Embryonic facial prominence (tissue), 1 donor: Measurements from ENCODE around the gene ZG16.

ENCODE experiments used
- DNase-seq: peaks from one replicate; pipeline ENCODE4 v3.0.0-alpha.2; 2016; ENCODE audit errors: extremely low spot score

Gene ZG16

DNA sequence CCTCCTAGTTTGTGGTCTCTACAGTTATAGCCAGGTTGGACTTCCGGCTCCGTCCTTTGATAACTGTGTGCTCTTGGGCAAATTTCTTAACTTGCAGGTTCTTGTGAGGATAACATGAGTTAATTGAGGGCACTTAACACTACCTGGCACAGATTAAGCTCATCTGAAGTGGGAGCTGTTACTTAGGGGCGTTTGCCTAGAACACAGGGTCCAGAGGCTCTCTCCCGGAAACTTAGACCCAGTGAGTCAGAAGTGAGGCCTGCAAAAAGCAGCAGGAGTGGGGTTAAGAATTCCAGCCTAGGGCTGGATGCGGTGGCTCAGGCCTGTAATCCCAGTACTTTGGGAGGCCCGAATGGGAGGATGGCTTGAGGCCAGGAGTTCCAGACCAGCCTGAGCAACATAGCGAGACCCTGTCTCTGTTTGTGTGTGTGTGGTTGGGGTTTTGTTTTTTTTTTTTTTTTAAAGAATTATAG lies 43.6 kb downstream of the ZG16 start:
- no peak for DNase-seq

DNA sequence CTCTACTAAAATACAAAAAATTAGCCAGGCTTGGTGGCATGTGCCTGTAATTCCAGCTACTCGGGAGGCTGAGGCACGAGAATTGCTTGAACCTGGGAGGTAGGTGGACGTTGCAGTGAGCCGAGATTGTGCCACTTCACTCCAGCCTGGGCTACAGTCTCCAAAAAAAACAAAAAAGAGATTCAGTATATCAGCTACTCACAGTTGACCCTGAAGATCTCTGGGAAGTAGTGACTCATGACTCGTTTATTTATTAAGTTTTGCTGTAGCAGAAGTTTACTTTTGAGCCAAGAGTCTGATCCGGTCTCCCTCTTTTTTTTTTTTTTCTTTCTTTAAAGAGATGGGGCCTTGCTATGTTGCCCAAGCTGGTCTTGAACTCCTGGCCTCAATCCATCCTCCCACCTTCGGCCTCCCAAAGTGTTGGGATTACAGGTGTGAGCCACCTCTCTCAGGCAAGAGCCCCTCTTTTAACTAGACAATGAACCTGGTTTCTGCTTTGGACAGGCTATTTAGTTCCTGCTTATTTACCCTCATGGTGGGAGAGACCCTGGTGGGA lies 46.6 kb downstream of the ZG16 start:
- no peak for DNase-seq

DNA sequence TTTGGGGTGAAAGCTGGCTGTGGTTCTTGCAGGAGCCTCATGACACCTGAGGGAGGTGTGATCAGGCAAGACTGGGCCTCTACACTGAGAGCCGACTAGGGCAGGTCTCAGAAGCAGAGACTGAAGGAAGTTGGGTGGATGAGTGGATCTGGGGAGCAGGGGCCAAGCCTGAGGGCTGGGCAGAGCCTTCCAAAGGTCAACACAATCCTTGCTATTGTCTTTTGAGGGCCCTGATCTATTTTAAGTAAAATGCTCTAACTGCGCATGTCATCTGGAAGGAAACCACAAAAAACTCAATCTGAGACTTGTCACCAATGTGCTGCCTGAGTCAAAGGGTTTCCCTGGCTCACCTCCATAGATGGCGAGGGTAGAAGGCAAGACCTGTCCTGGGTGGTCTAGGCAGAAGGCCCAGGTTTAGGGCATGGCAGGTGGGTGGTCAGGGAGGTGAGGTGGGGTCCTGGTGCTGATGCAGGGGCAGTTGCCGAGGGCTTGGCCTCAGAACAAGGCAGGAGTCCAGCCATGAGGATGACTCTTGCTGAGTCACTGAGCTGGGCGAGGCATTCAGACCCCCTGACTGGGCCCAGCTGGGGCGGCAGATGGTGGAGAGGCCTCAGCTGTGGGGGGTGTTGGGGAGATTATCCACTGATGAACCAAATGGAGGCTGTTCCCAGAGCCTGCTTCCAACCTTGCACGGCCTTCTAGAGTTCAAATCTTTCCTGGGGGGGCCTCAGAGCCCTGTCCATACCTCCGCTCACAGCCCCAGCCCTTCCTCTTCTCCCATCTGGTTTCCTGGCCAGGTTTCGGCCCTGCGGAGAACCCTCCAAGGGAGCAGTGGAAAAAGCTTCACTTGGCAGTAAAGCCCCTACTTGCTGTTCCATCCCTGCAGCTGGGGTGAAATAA lies 47.3 kb downstream of the ZG16 start:
- no peak for DNase-seq

DNA sequence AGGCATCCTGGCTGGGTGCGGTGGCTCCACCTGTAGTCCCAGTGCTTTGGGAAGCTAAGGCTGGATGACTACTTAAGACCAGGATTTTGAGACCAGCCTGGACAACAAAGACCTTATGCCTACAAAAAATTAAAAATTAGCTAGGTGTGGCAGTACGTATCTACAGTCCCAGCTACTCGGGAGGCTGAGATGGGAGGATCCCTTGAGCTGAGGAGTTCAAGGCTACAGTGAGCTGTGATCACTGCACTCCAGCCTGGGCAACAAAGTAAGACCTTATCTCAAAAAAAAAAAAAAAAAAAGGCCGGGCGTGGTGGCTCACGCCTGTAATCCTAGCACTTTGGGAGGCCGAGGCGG lies 48.3 kb downstream of the ZG16 start:
- no peak for DNase-seq

DNA sequence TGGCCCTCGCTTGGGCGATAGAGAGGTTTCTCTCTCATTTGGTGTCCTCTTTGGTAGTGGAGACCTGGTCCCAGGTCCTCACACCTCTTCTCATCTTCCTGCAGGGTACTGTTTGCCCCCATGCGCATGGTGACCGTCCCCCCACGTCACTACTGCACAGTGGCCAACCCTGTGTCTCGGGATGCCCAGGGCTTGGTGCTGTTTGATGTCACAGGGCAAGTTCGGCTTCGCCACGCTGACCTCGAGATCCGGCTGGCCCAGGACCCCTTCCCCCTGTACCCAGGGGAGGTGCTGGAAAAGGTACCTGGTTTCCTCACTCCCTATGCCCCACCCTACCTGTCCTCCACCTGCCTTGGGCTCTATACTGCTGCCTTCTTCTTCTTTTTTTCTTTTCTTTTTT lies 52.7 kb downstream of the ZG16 start:
- no peak for DNase-seq

DNA sequence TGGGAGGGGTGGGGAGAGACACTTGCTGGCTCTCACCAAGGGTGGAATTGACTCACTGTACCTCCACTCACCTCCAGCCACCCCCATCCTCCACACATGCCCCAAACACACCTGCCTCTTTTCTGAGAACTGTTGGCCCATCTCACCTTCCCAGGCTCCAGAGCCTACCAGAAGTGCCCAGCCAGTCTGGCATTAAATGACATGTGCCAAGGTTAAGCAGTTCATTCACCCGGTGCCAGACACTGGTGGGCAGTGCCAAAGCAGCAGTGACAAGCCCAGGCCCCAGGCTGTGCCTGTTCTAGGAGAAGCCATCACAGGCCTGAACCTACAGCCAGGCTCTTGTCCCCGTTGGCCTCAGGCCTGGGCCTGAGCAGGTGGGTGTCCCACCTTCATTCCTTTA lies 53.4 kb downstream of the ZG16 start:
- DNase-seq: no peak
